ENCODE data around the gene ZFP36L1.

The ZFP36L1 gene

GRCh38 chr14:68798621-68799020 is 5.8 kb upstream of the ZFP36L1 start:
- in situ Hi-C loops (cut with MboI; ENCODE audit: low sequenced_read_pairs), result no loop called here

- in situ Hi-C loops (cut with MboI; ENCODE audit: low sequenced_read_pairs), result no loop called here
Measured at GRCh38 chr14:68797121-68797670, 4.3 kb upstream of the ZFP36L1 start.

GRCh38 chr14:68796418-68797101 is 3.7 kb upstream of the ZFP36L1 start:
- in situ Hi-C loops (cut with MboI; ENCODE audit: low sequenced_read_pairs), result no loop called here

GRCh38 chr14:68795597-68796417 is 2.9 kb upstream of the ZFP36L1 start:
- in situ Hi-C loops (cut with MboI; ENCODE audit: low sequenced_read_pairs), result no loop called here

- in situ Hi-C loops (cut with MboI; ENCODE audit: low sequenced_read_pairs), result no loop called here
Measured at GRCh38 chr14:68794851-68795596, 2.2 kb upstream of the ZFP36L1 start.

- in situ Hi-C loops (cut with MboI; ENCODE audit: low sequenced_read_pairs), result no loop called here
Measured at GRCh38 chr14:68794130-68794850, 1.4 kb upstream of the ZFP36L1 start.

- in situ Hi-C loops (cut with MboI; ENCODE audit: low sequenced_read_pairs), result no loop called here
Measured at GRCh38 chr14:68793734-68794129, 865 bp upstream of the ZFP36L1 start.

- in situ Hi-C loops (cut with MboI; ENCODE audit: low sequenced_read_pairs), result no loop called here
Measured at GRCh38 chr14:68792678-68792978, 239 bp downstream of the ZFP36L1 start.

GRCh38 chr14:68791902-68792677 is 777 bp downstream of the ZFP36L1 start:
- in situ Hi-C loops (cut with MboI; ENCODE audit: low sequenced_read_pairs), result no loop called here

- in situ Hi-C loops (cut with MboI; ENCODE audit: low sequenced_read_pairs), result no loop called here
Measured at GRCh38 chr14:68791078-68791901, 1.6 kb downstream of the ZFP36L1 start.

- in situ Hi-C loops (cut with MboI; ENCODE audit: low sequenced_read_pairs), result no loop called here
Measured at GRCh38 chr14:68790644-68791077, 2.2 kb downstream of the ZFP36L1 start.

- in situ Hi-C loops (cut with MboI; ENCODE audit: low sequenced_read_pairs), result no loop called here
Measured at GRCh38 chr14:68789821-68790643, 2.8 kb downstream of the ZFP36L1 start.

- in situ Hi-C loops (cut with MboI; ENCODE audit: low sequenced_read_pairs), result no loop called here
Measured at GRCh38 chr14:68788996-68789820, 3.7 kb downstream of the ZFP36L1 start.

- in situ Hi-C loops (cut with MboI; ENCODE audit: low sequenced_read_pairs), result no loop called here
Measured at GRCh38 chr14:68788275-68788995, 4.4 kb downstream of the ZFP36L1 start.

GRCh38 chr14:68787092-68787992 is 5.5 kb downstream of the ZFP36L1 start:
- in situ Hi-C loops (cut with MboI; ENCODE audit: low sequenced_read_pairs), result no loop called here
